Esophagus muscularis mucosa (tissue), 4 donors: ENCODE results near the gene NTSR1.

ENCODE experiments used
- CTCF ChIP-seq, 3 experiments: fragments of 200-600 bp in 2 of 3; fragments of 450-650 bp in 1 of 3; sonication (generic) in 2 of 3; IDR thresholded peaks; one replicate each; pipeline ENCODE4 v1.5.1; 2017 to 2019; ENCODE audit warnings: antibody characterized with exemption in 3 of 3, mild to moderate bottlenecking in 2 of 3, moderate library complexity in 1 of 3
- EP300 ChIP-seq: sonication (generic); formaldehyde crosslinking; IDR thresholded peaks from one replicate; pipeline ENCODE4 v1.6.1; 2017; ENCODE audit warnings: antibody characterized with exemption
- POLR2A ChIP-seq: fragments of 450-650 bp; IDR thresholded peaks from one replicate; pipeline ENCODE4 v1.6.1; 2017; ENCODE audit warnings: antibody characterized with exemption, moderate library complexity, mild to moderate bottlenecking, low read depth
- POLR2AphosphoS5 ChIP-seq, 2 donors: sonication (generic); formaldehyde crosslinking; IDR thresholded peaks; one replicate each; pipeline ENCODE4 v1.6.1; 2017; ENCODE audit warnings: antibody characterized with exemption in 2 of 2

GRCh38 chr20:62787866-62788265 is 79.2 kb downstream of the NTSR1 start:
- TF ChIP-seq CTCF (IDR thresholded peaks at IDR 0.05) (no peak), EP300 (no peak), POLR2AphosphoS5 (IDR thresholded peaks at IDR 0.05) (no peak), POLR2A (no peak)
